GM12873 (cell line): Measurements from ENCODE around the gene FOXO6.

ENCODE experiments used
- TF ChIP-seq, protein P1 (sequence below): IDR thresholded peaks from 2 replicates; pipeline ENCODE4 v1.5.1; 2012; ENCODE audit warnings: low read depth, mild to moderate bottlenecking, moderate library complexity, low read length, control low read depth; ENCODE audit not compliant: insufficient read depth; ENCODE audit errors: missing control alignments

Gene FOXO6

DNA sequence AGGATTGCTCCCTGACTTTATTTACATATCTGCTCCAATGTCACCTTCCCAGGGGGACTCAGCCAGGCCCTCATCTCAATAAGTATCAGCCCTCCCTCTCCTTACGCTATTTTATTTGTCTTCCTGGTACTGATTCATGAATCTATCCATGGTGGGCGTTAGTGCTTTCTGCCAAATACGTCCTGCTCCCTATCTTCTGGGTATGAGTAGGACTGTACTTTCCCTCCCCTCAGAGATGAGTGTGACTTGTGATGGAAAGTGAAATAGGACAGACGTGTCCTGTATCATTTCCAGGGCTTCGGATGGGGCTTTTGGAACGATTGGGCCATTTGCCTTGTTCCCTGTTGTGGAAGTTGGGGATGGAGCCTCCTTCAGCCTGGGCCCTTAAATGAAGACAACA, 47.5 kb downstream of the FOXO6 start:
- TF ChIP-seq, protein P1, sequence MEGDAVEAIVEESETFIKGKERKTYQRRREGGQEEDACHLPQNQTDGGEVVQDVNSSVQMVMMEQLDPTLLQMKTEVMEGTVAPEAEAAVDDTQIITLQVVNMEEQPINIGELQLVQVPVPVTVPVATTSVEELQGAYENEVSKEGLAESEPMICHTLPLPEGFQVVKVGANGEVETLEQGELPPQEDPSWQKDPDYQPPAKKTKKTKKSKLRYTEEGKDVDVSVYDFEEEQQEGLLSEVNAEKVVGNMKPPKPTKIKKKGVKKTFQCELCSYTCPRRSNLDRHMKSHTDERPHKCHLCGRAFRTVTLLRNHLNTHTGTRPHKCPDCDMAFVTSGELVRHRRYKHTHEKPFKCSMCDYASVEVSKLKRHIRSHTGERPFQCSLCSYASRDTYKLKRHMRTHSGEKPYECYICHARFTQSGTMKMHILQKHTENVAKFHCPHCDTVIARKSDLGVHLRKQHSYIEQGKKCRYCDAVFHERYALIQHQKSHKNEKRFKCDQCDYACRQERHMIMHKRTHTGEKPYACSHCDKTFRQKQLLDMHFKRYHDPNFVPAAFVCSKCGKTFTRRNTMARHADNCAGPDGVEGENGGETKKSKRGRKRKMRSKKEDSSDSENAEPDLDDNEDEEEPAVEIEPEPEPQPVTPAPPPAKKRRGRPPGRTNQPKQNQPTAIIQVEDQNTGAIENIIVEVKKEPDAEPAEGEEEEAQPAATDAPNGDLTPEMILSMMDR: no peak

DNA sequence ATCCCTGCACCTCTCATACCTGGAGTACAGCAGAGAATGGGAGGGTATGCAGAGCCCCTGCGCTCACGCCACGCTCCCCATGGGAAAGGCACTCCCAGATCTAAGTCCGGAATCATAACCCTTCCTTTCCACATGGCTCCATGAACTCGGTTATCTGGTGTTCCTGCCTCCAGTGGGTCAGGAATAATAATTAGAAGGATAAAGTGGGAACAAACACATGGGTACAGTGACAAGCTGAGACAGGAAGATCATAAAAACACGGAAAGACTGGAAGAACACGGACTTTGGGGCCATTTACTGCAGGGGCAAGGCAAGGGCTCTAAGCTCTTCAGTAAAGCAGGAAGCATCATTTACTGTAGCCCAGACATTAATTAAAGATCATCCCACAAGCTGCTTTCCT, 48.6 kb downstream of the FOXO6 start:
- TF ChIP-seq, protein P1: no peak

DNA sequence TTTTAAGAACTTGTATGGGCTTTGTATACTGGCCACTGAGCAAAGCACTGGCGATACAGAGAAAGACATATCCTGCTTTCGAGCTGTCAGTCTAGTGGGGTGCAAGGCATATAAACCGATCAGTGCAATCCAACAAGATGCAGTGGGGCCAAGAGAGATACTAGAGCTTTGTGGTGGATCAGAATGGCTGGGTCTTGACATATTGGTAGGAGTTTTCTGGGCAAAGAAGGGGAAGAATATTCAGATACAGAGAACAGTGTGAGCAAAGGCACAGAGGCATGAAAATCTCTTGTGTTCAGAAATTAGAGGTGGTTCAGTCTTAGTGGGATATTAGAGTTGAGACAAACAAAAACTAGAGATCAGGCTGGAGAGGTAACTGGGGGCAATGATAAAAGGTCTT, 49.2 kb downstream of the FOXO6 start:
- TF ChIP-seq, protein P1: no peak

DNA sequence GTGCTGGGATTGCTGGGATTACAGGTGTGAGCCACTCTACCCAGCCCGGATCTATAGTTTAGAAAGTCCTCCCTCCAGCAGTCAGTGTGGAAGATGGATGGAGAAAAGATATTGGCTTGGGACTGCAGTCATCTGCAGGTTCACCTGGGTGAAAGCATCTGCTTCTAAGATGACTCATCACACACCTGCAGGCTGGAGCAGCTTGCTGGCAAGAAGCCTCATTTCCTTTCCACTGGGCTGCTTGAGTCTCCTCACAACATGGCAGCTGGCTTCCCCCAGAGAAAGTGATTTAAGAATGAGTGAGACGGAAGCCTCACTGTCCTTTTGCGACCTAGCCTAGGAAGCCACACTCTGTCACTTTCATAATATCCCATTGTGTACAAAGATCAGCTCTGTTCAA, 50.0 kb downstream of the FOXO6 start:
- TF ChIP-seq, protein P1: no peak

DNA sequence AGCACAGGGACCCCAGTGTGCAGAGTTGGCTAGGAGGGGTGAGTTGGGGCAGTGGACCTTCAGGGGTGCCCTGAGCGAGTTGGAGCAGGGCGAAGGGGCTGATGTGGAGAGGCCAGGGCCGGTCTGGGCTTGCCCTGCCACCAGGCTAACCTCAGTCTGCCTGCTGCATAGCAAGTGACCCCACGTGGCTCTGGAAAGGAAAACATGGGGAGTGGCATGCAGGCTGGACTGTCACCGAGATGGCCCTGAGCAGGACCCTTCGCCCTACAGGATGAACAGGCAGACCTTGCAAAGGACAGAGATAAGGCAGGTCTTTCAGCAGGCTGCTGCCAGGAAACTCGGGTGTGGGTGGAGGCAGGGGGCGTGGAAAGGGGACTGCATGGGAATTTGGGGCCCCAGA, 51.5 kb downstream of the FOXO6 start:
- TF ChIP-seq, protein P1: no peak

DNA sequence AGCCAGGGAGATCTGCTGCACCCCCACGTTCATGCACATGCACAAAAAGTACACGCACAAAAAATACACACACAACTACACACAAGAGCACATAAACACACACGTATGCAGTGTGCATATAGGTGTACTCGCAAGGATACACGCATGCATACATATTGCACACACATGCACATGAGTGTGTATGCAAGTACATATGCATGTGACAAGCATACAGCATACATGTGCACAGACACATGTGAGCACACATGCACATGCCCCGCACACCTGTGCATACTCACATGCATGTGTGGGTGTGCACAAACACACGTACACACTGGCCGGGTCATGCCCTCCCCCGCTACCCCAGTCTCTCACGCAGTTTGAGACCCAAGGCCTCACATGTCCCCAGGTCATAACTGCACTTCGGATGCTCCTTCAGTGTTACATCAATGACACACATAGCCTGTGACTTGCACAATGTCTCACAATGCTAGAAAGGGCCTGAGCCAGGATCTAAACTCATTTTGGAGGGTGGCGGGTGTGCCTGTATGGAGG, 52.6 kb downstream of the FOXO6 start:
- TF ChIP-seq, protein P1: no peak

DNA sequence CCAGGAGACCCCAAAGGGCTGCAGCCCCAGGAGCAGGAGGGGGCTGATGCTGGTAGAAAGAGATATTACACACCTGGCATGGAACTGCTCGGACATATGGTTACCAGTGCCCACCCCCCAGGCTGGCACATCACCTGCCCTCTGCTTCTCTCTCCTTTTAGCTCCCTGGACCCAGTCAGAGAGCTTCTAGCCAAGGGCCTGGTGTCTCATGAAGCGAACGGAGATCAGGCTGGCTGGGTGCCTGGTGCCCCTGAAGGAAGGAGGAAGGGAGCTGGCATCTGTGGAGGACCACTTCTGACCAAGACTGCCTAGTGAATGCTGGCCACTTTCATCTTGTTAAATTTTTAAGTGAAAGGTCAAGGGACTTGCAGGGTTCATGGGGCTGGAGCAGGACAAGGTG, 53.1 kb downstream of the FOXO6 start:
- TF ChIP-seq, protein P1: no peak
